CD14-positive monocyte (primary cell): ENCODE measurements around the gene AASDH. TPM values are rescaled to one million over a fixed set of nuclear protein-coding genes. Genes with fewer than 3 reads are reported as not detected.

Experiments used
- DNase-seq, 3 donors: peaks; one replicate each; pipeline ENCODE4 v3.0.0-alpha.2; 2011 to 2022
- H2AFZ ChIP-seq: 2 replicates; pipeline ENCODE4 v1.6.0; 2012; ENCODE audit warnings: mild to moderate bottlenecking, low read depth, low read length, inconsistent platforms; ENCODE audit not compliant: insufficient read depth, poor library complexity, severe bottlenecking
- H3K27ac ChIP-seq, 2 donors: 1 replicate in 1 of 2; 2 replicates in 1 of 2; pipeline ENCODE4 v1.5.1; 2012 to 2013; ENCODE audit warnings: low read length in 2 of 2, control low read depth in 1 of 2, inconsistent platforms in 1 of 2, low read depth in 1 of 2, mild to moderate bottlenecking in 1 of 2
- H3K27me3 ChIP-seq, 2 donors: one replicate each; pipeline versions ENCODE4 v1.6.0 to v1.6.1; 2011 to 2013; ENCODE audit warnings: low read length in 2 of 2; ENCODE audit not compliant: control insufficient read depth in 2 of 2, insufficient read depth in 2 of 2
- H3K36me3 ChIP-seq, 2 donors: replicated peaks in 1 of 2; 1 replicate in 1 of 2; 2 replicates in 1 of 2; pipeline versions ENCODE4 v1.5.1 to v1.6.1; 2012 to 2013; ENCODE audit warnings: low read length in 2 of 2, control low read depth in 1 of 2, inconsistent platforms in 1 of 2, mild to moderate bottlenecking in 1 of 2; ENCODE audit not compliant: insufficient read depth in 2 of 2, control insufficient read depth in 1 of 2
- H3K4me1 ChIP-seq, 2 donors: 1 replicate in 1 of 2; 2 replicates in 1 of 2; pipeline versions ENCODE4 v1.5.1 to v1.6.1; 2012 to 2013; ENCODE audit warnings: low read length in 2 of 2, control low read depth in 1 of 2, inconsistent platforms in 1 of 2, mild to moderate bottlenecking in 1 of 2, moderate library complexity in 1 of 2; ENCODE audit not compliant: insufficient read depth in 2 of 2, control insufficient read depth in 1 of 2
- H3K4me2 ChIP-seq: replicated peaks from 2 replicates; pipeline ENCODE3; 2012; ENCODE audit warnings: low read length, moderate library complexity, mild to moderate bottlenecking; ENCODE audit not compliant: poor library complexity, severe bottlenecking; ENCODE audit errors: extremely low read depth
- H3K4me3 ChIP-seq, 3 experiments: fragments of 200-600 bp in 1 of 3; sonication (generic) in 1 of 3; replicated peaks in 1 of 3; 1 replicate in 2 of 3; 2 replicates in 1 of 3; pipeline ENCODE4 v1.5.1; 2011 to 2013; ENCODE audit warnings: low read length in 3 of 3, mild to moderate bottlenecking in 3 of 3, control low read depth in 2 of 3, low read depth in 2 of 3, inconsistent platforms in 1 of 3, moderate library complexity in 1 of 3
- H3K79me2 ChIP-seq: 2 replicates; pipeline ENCODE4 v1.6.0; 2012; ENCODE audit warnings: mild to moderate bottlenecking, control low read depth, inconsistent platforms, low read length, moderate library complexity; ENCODE audit not compliant: insufficient read depth
- H3K9ac ChIP-seq: 2 replicates; pipeline ENCODE4 v1.6.0; 2017; ENCODE audit warnings: low read length, mild to moderate bottlenecking; ENCODE audit not compliant: insufficient read depth, poor library complexity, severe bottlenecking
- H3K9me3 ChIP-seq, 2 donors: replicated peaks in 1 of 2; 1 replicate in 1 of 2; 2 replicates in 1 of 2; pipeline versions ENCODE4 v1.5.1 to v1.6.1; 2012 to 2013; ENCODE audit warnings: low read length in 2 of 2, control low read depth in 1 of 2; ENCODE audit not compliant: control insufficient read depth in 1 of 2, insufficient read depth in 1 of 2
- H4K20me1 ChIP-seq: 2 replicates; pipeline ENCODE4 v1.6.0; 2012; ENCODE audit warnings: mild to moderate bottlenecking, low read length, control low read depth, moderate library complexity; ENCODE audit not compliant: insufficient read depth
- H3K27ac Mint-ChIP-seq, 7 donors: one replicate each; pipeline ENCODE4 v1.8.0; 2020; ENCODE audit warnings: mild to moderate bottlenecking in 7 of 7, mixed read lengths in 7 of 7, moderate library complexity in 6 of 7, inconsistent platforms in 2 of 7
- H3K27me3 Mint-ChIP-seq, 3 donors: one replicate each; pipeline ENCODE4 v1.8.0; 2021 to 2022; ENCODE audit warnings: low read depth in 3 of 3, mild to moderate bottlenecking in 3 of 3, mixed read lengths in 3 of 3, moderate library complexity in 3 of 3, inconsistent platforms in 1 of 3
- H3K36me3 Mint-ChIP-seq, 2 donors: one replicate each; pipeline ENCODE4 v1.8.0; 2020; ENCODE audit warnings: mixed read lengths in 2 of 2, inconsistent platforms in 1 of 2, mild to moderate bottlenecking in 1 of 2
- H3K4me1 Mint-ChIP-seq: one replicate; pipeline ENCODE4 v1.8.0; 2020; ENCODE audit warnings: mild to moderate bottlenecking, mixed read lengths
- H3K4me3 Mint-ChIP-seq, 2 donors: one replicate each; pipeline ENCODE4 v1.8.0; 2020; ENCODE audit warnings: mild to moderate bottlenecking in 2 of 2, mixed read lengths in 2 of 2, moderate library complexity in 1 of 2
- H3K9me3 Mint-ChIP-seq, 7 donors: one replicate each; pipeline ENCODE4 v1.8.0; 2020 to 2022; ENCODE audit warnings: mixed read lengths in 7 of 7, mild to moderate bottlenecking in 6 of 7, moderate library complexity in 6 of 7, inconsistent platforms in 2 of 7
- WGBS: methylation state at CpG from one replicate; pipeline ENCODE4 v1.1.5; 2013; ENCODE audit warnings: missing lambda C conversion rate; ENCODE audit not compliant: insufficient coverage; 5-methylcytosine and 5-hydroxymethylcytosine counted together
- intact Hi-C, 2 donors: fragments of 100-400 bp; cut with micrococcal nuclease; formaldehyde crosslinking; loops; one replicate each; pipeline versions ENCODE4 v1.15.0 to v1.15.1; 2023
- polyA plus RNA-seq, 3 donors: library from polyadenylated mRNA; depleted of rRNA in 1 of 3; unstranded in 2 of 3; stranded (reverse) in 1 of 3; fragments of 300-500 nt in 2 of 3; fragments of >200 nt in 1 of 3; fragmentation: Illumina TruSeq in 2 of 3; gene quantifications; 1 replicate in 2 of 3; 2 replicates in 1 of 3; pipeline ENCODE4 v1.2.3, GENCODE V29; 2012 to 2021
- TF ChIP-seq, protein P1 (sequence below): fragments of 200-600 bp; IDR thresholded peaks from one replicate; pipeline ENCODE4 v1.8.0; 2022; ENCODE audit warnings: antibody characterized with exemption, mild to moderate bottlenecking

AASDH gene
- polyA plus RNA-seq, 3 donors, result 5.9 to 6.9 (median 6.2) TPM

- no peak overlapping the region for H3K27ac ChIP-seq
- intact Hi-C loops, result no loop called here
- peaks cover 0 to 6% (median 2%) of the 10 kb centered on the region in 7 donors for H3K9me3 Mint-ChIP-seq
- no peaks in the 10 kb centered on the region for H3K27me3 ChIP-seq
- H3K4me3 Mint-ChIP-seq, result no peak overlapping the region
- no peak overlapping the region for H3K9ac ChIP-seq
- no peak overlapping the region for H2AFZ ChIP-seq
- no peak for DNase-seq
- WGBS, result no CpG with 5 or more reads among the region's 1 CpG
- no peaks in the 10 kb centered on the region for H3K4me1 Mint-ChIP-seq
- peaks cover 21 to 33% of the 10 kb centered on the region in 2 donors for H3K36me3 Mint-ChIP-seq
- no peaks in the 10 kb centered on the region for H4K20me1 ChIP-seq
- no peak overlapping the region for H3K4me2 ChIP-seq
- H3K79me2 ChIP-seq, result no peaks in the 10 kb centered on the region
- H3K9me3 ChIP-seq, result peaks cover under 1 to 5% of the 10 kb centered on the region in 2 donors
- no peak overlapping the region for H3K27ac Mint-ChIP-seq
- H3K27me3 Mint-ChIP-seq, result no peaks in the 10 kb centered on the region
- no peak overlapping the region for H3K4me3 ChIP-seq
- TF ChIP-seq, protein P1, sequence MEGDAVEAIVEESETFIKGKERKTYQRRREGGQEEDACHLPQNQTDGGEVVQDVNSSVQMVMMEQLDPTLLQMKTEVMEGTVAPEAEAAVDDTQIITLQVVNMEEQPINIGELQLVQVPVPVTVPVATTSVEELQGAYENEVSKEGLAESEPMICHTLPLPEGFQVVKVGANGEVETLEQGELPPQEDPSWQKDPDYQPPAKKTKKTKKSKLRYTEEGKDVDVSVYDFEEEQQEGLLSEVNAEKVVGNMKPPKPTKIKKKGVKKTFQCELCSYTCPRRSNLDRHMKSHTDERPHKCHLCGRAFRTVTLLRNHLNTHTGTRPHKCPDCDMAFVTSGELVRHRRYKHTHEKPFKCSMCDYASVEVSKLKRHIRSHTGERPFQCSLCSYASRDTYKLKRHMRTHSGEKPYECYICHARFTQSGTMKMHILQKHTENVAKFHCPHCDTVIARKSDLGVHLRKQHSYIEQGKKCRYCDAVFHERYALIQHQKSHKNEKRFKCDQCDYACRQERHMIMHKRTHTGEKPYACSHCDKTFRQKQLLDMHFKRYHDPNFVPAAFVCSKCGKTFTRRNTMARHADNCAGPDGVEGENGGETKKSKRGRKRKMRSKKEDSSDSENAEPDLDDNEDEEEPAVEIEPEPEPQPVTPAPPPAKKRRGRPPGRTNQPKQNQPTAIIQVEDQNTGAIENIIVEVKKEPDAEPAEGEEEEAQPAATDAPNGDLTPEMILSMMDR, result no peak
- peaks cover 4 to 18% of the 10 kb centered on the region in 2 donors for H3K36me3 ChIP-seq
- H3K4me1 ChIP-seq, result no peaks in the 10 kb centered on the region
Observed at GRCh38 chr4:56342746-56343145, 44.5 kb downstream of the AASDH start.

DNA sequence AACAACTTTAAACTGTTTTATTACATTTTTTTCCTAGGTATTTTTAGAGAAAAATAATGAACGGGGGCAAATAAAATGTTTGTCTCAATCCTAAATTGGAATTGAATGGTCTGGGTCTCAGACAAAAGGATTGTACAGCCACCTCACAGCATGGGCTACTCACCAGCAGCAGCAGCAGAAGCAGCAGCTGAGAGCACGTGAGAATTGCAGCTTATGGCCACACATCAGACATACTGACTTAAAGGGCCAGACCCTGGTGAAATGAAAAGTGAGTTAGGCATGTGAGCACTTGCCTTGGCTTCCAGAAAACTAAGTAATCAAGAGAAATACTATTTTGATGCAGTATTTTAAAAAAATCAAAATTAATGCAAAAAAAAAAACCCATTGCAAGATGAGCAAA is 56.6 kb downstream of the AASDH start:
- H3K4me3 ChIP-seq, result no peak overlapping the region
- no peaks in the 10 kb centered on the region for H3K36me3 ChIP-seq
- H3K79me2 ChIP-seq, result no peaks in the 10 kb centered on the region
- H3K4me1 Mint-ChIP-seq, result no peaks in the 10 kb centered on the region
- H3K9ac ChIP-seq, result no peak overlapping the region
- intact Hi-C loops, result no loop called here
- no peak overlapping the region for H3K4me3 Mint-ChIP-seq
- no peak overlapping the region for H3K27ac ChIP-seq
- no peaks in the 10 kb centered on the region for H3K27me3 Mint-ChIP-seq
- TF ChIP-seq, protein P1, result no peak
- DNase-seq, result no peak
- H4K20me1 ChIP-seq, result no peaks in the 10 kb centered on the region
- peaks cover 0 to 9% (median 5%) of the 10 kb centered on the region in 7 donors for H3K9me3 Mint-ChIP-seq
- no peaks in the 10 kb centered on the region for H3K4me1 ChIP-seq
- no peak overlapping the region for H3K27ac Mint-ChIP-seq
- H2AFZ ChIP-seq, result no peak overlapping the region
- H3K9me3 ChIP-seq, result no peaks in the 10 kb centered on the region
- 100% methylated on average over 1 of the region's 2 CpGs for WGBS
- no peak overlapping the region for H3K4me2 ChIP-seq
- H3K27me3 ChIP-seq, result no peaks in the 10 kb centered on the region
- no peaks in the 10 kb centered on the region for H3K36me3 Mint-ChIP-seq
